Ectodermal cell (in vitro differentiated cells): ENCODE results near the gene WIPF3.
"Not testable (repeated sequence)": the region's sequence is repeated elsewhere in the genome, so short reads cannot be mapped to it uniquely, and the experiment has no call there.

Experiments used
- H3K27ac ChIP-seq: 2 replicates; pipeline ENCODE4 v1.7.0; 2013; ENCODE audit warnings: mild to moderate bottlenecking, low read depth, low read length; ENCODE audit not compliant: insufficient read depth, poor library complexity, severe bottlenecking
- H3K27me3 ChIP-seq: 2 replicates; pipeline ENCODE4 v1.7.0; 2013; ENCODE audit warnings: mild to moderate bottlenecking, low read length; ENCODE audit not compliant: insufficient read depth, control insufficient read depth, poor library complexity, severe bottlenecking
- H3K36me3 ChIP-seq: one replicate; pipeline ENCODE4 v1.7.0; 2013; ENCODE audit warnings: low read length; ENCODE audit not compliant: control insufficient read depth, insufficient read depth
- H3K4me1 ChIP-seq: one replicate; pipeline ENCODE4 v1.7.0; 2013; ENCODE audit warnings: low read length; ENCODE audit not compliant: control insufficient read depth, insufficient read depth
- H3K4me3 ChIP-seq: 2 replicates; pipeline ENCODE4 v1.7.0; 2013; ENCODE audit warnings: low read depth, low read length, control low read depth; ENCODE audit not compliant: insufficient read depth
- H3K9me3 ChIP-seq: 2 replicates; pipeline ENCODE4 v1.7.0; 2013; ENCODE audit warnings: mild to moderate bottlenecking, low read length, moderate library complexity; ENCODE audit not compliant: control insufficient read depth
- WGBS, 2 experiments: methylation state at CpG; one replicate each; pipeline ENCODE4 v1.1.7; 2013; ENCODE audit warnings: missing lambda C conversion rate in 2 of 2; 5-methylcytosine and 5-hydroxymethylcytosine counted together

Gene WIPF3

DNA sequence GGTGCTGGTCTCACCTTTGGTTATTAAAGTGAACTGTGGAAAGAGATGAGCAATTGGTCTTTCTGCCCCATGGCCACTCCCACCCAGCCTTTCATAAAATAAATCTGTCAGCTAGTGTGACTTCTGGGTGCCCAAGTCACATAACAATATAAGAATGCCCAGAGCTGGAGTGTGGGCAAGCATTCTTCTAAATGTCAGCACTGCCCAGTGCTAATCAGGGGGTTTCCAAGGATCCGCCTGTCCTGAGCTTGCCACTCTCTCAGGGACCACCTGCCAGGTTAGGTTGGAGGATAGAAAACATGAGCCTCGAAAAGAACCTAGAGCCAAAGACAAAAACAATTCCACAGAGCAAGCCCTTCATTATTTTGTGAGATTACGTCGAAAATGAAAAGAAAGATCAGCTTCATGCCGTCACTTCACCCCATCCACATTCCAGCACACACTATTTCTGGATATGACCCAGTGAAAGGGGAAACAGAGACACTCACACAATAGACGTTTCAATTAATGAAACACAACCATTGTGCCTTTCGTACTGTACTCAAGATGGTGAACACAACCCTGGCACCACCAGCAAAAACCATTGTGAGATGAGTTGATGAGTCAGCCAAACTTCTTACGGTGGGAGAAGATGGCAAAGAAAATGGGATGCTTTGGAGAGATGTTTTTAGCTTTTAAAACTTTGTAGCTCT is 152.5 kb downstream of the WIPF3 start:
- Histone ChIP-seq H3K9me3 (no peaks in the 10 kb centered on the region), H3K27ac (no peak overlapping the region), H3K36me3 (no peaks in the 10 kb centered on the region), H3K4me1 (peaks cover 21% of the 10 kb centered on the region), H3K4me3 (no peak overlapping the region), H3K27me3 (no peaks in the 10 kb centered on the region)
- WGBS, 2 experiments, result 91% methylated on average over 8 of the region's 8 CpGs

DNA sequence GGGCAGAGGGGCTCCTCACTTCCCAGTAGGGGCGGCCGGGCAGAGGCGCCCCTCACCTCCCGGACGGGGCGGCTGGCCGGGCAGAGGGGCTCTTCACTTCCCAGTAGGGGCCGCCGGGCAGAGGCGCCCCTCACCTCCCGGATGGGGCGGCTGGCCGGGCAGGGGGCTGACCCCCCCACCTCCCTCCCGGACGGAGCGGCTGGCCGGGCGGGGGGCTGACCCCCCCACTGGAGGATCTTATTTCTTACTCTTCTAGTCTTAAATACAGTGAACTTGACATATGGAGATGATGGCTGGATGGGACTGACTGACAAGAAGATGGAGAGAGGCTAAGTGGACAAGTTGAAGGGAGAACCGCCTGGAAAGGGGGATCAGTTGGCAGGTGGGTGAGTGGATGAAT is 155.3 kb downstream of the WIPF3 start:
- not testable (repeated sequence) for H3K27ac ChIP-seq, H3K9me3 ChIP-seq, H3K36me3 ChIP-seq, H3K4me3 ChIP-seq, H3K27me3 ChIP-seq
- 91 to 98% methylated on average over 12 to 19 of the region's 19 CpGs for WGBS, 2 experiments
- H3K4me1 ChIP-seq, result peaks cover 18% of the 10 kb centered on the region

DNA sequence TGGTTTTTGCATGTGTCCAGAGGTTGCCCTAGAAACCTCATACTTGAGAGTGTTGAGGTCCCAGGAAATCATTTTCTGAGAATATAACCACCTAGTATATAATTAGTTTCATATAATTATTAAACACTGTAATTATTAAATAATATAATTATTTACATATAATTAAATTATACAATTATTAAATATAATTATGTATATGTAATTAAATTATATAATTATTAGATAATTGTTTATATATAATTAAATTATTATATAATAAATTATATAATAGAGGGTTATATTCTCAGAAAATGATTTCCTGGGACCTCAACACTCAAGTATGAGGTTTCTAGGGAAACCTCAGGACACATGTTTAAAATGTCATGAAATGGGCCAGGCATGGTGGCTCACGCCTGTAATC is 155.7 kb downstream of the WIPF3 start:
- no peaks in the 10 kb centered on the region for H3K36me3 ChIP-seq
- WGBS, 2 experiments, result 89 to 93% methylated on average over 1 of the region's 1 CpG
- H3K4me1 ChIP-seq, result peaks cover 14% of the 10 kb centered on the region

DNA sequence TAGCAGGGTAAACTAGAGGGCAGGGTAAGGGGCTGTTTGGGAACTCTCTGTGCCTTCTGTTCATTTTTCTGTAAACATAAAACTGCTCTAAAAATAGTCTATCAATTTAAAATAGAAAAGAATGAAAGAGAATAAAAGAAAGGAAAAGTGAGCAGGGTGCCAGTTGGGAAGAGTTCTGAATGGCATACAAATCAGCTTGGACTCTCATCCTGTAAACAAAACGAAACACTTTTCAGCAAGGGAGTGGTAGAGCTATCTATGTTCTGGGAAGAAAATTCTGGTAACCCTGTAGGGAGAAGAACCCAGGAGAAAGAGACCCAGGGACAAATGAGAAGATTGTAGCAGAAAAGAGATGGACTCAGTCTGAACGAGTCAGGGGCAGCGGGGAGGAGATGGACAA is 158.7 kb downstream of the WIPF3 start:
- Histone ChIP-seq H3K4me1 (peaks cover 6% of the 10 kb centered on the region), H3K27me3 (no peaks in the 10 kb centered on the region), H3K27ac (no peak overlapping the region), H3K4me3 (no peak overlapping the region), H3K9me3 (no peaks in the 10 kb centered on the region), H3K36me3 (peaks cover 3% of the 10 kb centered on the region)
- 90 to 96% methylated on average over 3 of the region's 3 CpGs for WGBS, 2 experiments

More for the DNA sequence above, 155.7 kb downstream of the WIPF3 start:
- Histone ChIP-seq H3K4me3 (no peak overlapping the region), H3K27me3 (no peaks in the 10 kb centered on the region), H3K9me3 (no peaks in the 10 kb centered on the region), H3K27ac (no peak overlapping the region)
